K562 (cell line): ENCODE data around the gene CAMK2A. TPM values are rescaled to one million over a fixed set of nuclear protein-coding genes. Genes with fewer than 3 reads are reported as not detected.

ENCODE experiments used
- ATAC-seq: fragments of 200-7000 bp; cut with Tn5 transposase; 3 replicates; pipeline ENCODE4 v1.9.1; 2020; ENCODE audit warnings: moderate library complexity
- BruUV-seq: library from RNA; stranded (reverse); fragments of 400-500 nt; replicated peaks from 2 replicates; lab custom pipeline; 2021; lab: Mats Ljungman, UMichigan
- CTCF ChIA-PET: fragments of 300-600 bp; formaldehyde crosslinking; extraction: SDS; loops from one replicate; lab custom pipeline; 2021; ENCODE audit warnings: low intra/inter-chr PET ratio; lab: Yijun Ruan, JAX
- POLR2A ChIA-PET: fragments of 300-600, 350-650 bp; sonication (Branson Sonifier 250); formaldehyde crosslinking; extraction: SDS; loops from one replicate; lab custom pipeline; 2021; ENCODE audit warnings: antibody characterized with exemption, inconsistent platforms; lab: Yijun Ruan, JAX
- DNase-seq, 4 experiments: peaks; one replicate each; pipeline versions ENCODE4 v3.0.0 to v3.0.0-alpha.2; 2011 to 2018; ENCODE audit warnings: low spot score in 3 of 4, mixed read lengths in 3 of 4; ENCODE audit errors: extremely low read depth in 1 of 4
- FAIRE-seq: peaks from 2 replicates; lab custom pipeline; 2011; peaks lifted over from hg19 to GRCh38; lab: Jason Lieb, UNC
- H2AFZ ChIP-seq: 2 replicates; pipeline ENCODE4 v1.6.0; 2011; ENCODE audit warnings: low read depth, low read length, control low read depth, inconsistent platforms
- H3K27ac ChIP-seq: fragments of 200-600 bp; 3 replicates; pipeline ENCODE4 v1.8.0; 2011; ENCODE audit warnings: low read depth, mild to moderate bottlenecking, control low read depth, inconsistent platforms, low read length, moderate library complexity, mixed read lengths; ENCODE audit errors: extremely low read depth
- H3K27me3 ChIP-seq, 2 experiments: fragments of 300-600 bp in 1 of 2; 2 replicates in 1 of 2; 3 replicates in 1 of 2; pipeline versions ENCODE4 v1.6.0 to v1.8.0; 2011; ENCODE audit warnings: inconsistent platforms in 2 of 2, low read length in 2 of 2, mild to moderate bottlenecking in 1 of 2, mixed read lengths in 1 of 2, moderate library complexity in 1 of 2; ENCODE audit not compliant: control insufficient read depth in 2 of 2, insufficient read depth in 2 of 2
- H3K36me3 ChIP-seq: fragments of 300-600 bp; 3 replicates; pipeline ENCODE4 v1.8.0; 2011; ENCODE audit warnings: mild to moderate bottlenecking, low read length, inconsistent platforms; ENCODE audit not compliant: control insufficient read depth, insufficient read depth
- H3K4me1 ChIP-seq, 2 experiments: fragments of 200-600 bp in 1 of 2; replicated peaks in 1 of 2; 2 replicates in 1 of 2; 3 replicates in 1 of 2; pipeline versions ENCODE4 v1.5.1 to v1.8.0; 2011; ENCODE audit warnings: inconsistent platforms in 2 of 2, low read length in 2 of 2, mild to moderate bottlenecking in 1 of 2, mixed read lengths in 1 of 2, moderate library complexity in 1 of 2; ENCODE audit not compliant: control insufficient read depth in 2 of 2, insufficient read depth in 2 of 2
- H3K4me2 ChIP-seq: 2 replicates; pipeline ENCODE4 v1.6.1; 2011; ENCODE audit warnings: low read length, control low read depth, inconsistent platforms, mixed read lengths; ENCODE audit not compliant: insufficient read depth
- H3K4me3 ChIP-seq: fragments of 200-600 bp; sonication (generic), shearing (Covaris generic); 2 replicates; pipeline ENCODE4 v1.5.1; 2016; ENCODE audit warnings: control low read depth, inconsistent platforms
- H3K79me2 ChIP-seq: fragments of 200-600 bp; 3 replicates; pipeline ENCODE4 v1.8.0; 2011; ENCODE audit warnings: low read length, inconsistent platforms; ENCODE audit not compliant: control insufficient read depth, insufficient read depth
- H3K9ac ChIP-seq, 2 experiments: 2 replicates each; pipeline versions ENCODE4 v1.6.0 to v1.6.1; 2011; ENCODE audit warnings: low read depth in 2 of 2, low read length in 2 of 2, control low read depth in 1 of 2, inconsistent platforms in 1 of 2, mild to moderate bottlenecking in 1 of 2, mixed read lengths in 1 of 2; ENCODE audit not compliant: insufficient read depth in 1 of 2
- H3K9me1 ChIP-seq: one replicate; pipeline ENCODE4 v1.6.0; 2011; ENCODE audit warnings: inconsistent platforms, mild to moderate bottlenecking, low read length, moderate library complexity; ENCODE audit not compliant: control insufficient read depth, insufficient read depth
- H3K9me3 ChIP-seq: replicated peaks from 2 replicates; pipeline ENCODE4 v1.5.1; 2011; ENCODE audit warnings: low read depth, low read length, inconsistent platforms; ENCODE audit not compliant: control insufficient read depth, insufficient read depth
- H4K20me1 ChIP-seq: replicated peaks from 2 replicates; pipeline ENCODE4 v1.6.1; 2011; ENCODE audit warnings: low read length, inconsistent platforms, mixed read lengths; ENCODE audit not compliant: control insufficient read depth, insufficient read depth
- ATF1 ChIP-seq, 2 experiments: fragments of 450-650 bp in 1 of 2; IDR thresholded peaks; 2 replicates each; pipeline ENCODE4 v1.6.1; 2016; ENCODE audit warnings: missing compliant biosample characterization in 1 of 2, missing genetic modification characterization in 1 of 2
- DMBX1 ChIP-seq: fragments of 250-450 bp; sonication (Bioruptor Pico); IDR thresholded peaks from 2 replicates; pipeline ENCODE4 v1.8.0; 2022; ENCODE audit warnings: inconsistent platforms, mild to moderate bottlenecking, moderate library complexity, borderline replicate concordance
- NFIX ChIP-seq: fragments of 250-450 bp; sonication (Bioruptor Pico); IDR thresholded peaks from 2 replicates; pipeline ENCODE4 v1.4.0; 2020; ENCODE audit warnings: low read depth, mild to moderate bottlenecking, moderate library complexity
- PTBP1 ChIP-seq: fragments of 200-400 bp; formaldehyde crosslinking; IDR thresholded peaks from 2 replicates; pipeline ENCODE4 v1.6.1; 2017; ENCODE audit warnings: low read depth, low read length
- RBM17 ChIP-seq: fragments of 200-400 bp; formaldehyde crosslinking; IDR thresholded peaks from 2 replicates; pipeline ENCODE4 v1.6.1; 2017; ENCODE audit warnings: low read depth, mild to moderate bottlenecking, low read length, borderline replicate concordance
- RBM39 ChIP-seq: fragments of 200-400 bp; formaldehyde crosslinking; optimal IDR thresholded peaks from 2 replicates; pipeline ENCODE3; 2018; ENCODE audit warnings: low read depth, low read length
- SAFB ChIP-seq: fragments of 200-400 bp; formaldehyde crosslinking; IDR thresholded peaks from 2 replicates; pipeline ENCODE4 v1.6.1; 2017; ENCODE audit warnings: low read depth, low read length, borderline replicate concordance
- SREBF1 ChIP-seq: fragments of 150-350 bp; IDR thresholded peaks from 2 replicates; pipeline ENCODE4 v1.6.1; 2014; ENCODE audit warnings: antibody characterized with exemption, low read depth, low read length, borderline replicate concordance
- TAL1 ChIP-seq: fragments of 450-650 bp; IDR thresholded peaks from 2 replicates; pipeline ENCODE4 v1.6.1; 2016; ENCODE audit warnings: mild to moderate bottlenecking
- TRIM24 ChIP-seq, 2 experiments: fragments of 450-650 bp; IDR thresholded peaks; 2 replicates each; pipeline ENCODE4 v1.6.1; 2016
- ZNF57 ChIP-seq: fragments of 450-650 bp; formaldehyde crosslinking; IDR thresholded peaks from 2 replicates; pipeline ENCODE4 v1.4.0; 2020; ENCODE audit warnings: mild to moderate bottlenecking, moderate library complexity
- WGBS: fragments of 100-300 bp; shearing (Covaris generic); methylation state at CpG from one replicate; pipeline ENCODE4 v1.1.6; 2016; ENCODE audit warnings: low coverage, mixed read lengths; ENCODE audit not compliant: insufficient coverage; ENCODE audit errors: missing lambda C conversion rate; 5-methylcytosine and 5-hydroxymethylcytosine counted together
- in situ Hi-C: fragments of 300-500 bp; cut with MboI; formaldehyde crosslinking; loops from 4 replicates; pipeline ENCODE4 v1.15.0; 2018; ENCODE audit warnings: inconsistent platforms, mixed read lengths
- intact Hi-C: fragments of 100-400 bp; cut with micrococcal nuclease; formaldehyde crosslinking; loops from 2 replicates; pipeline ENCODE4 v1.14.2; 2022
- polyA plus RNA-seq, 8 experiments: library from polyadenylated mRNA; depleted of rRNA in 4 of 8; stranded (reverse) in 5 of 8; unstranded in 3 of 8; fragments of >200 nt; fragmentation: Nextera tagmentation in 2 of 8; fragmentation: Illumina TruSeq in 1 of 8; extraction: Ambion mirVana in 2 of 8; extraction: Trizol in 1 of 8; gene quantifications; 2 replicates each; pipeline versions ENCODE4 v1.2.1 to v1.2.3, GENCODE V29; 2011 to 2014; ENCODE audit warnings: inconsistent platforms in 1 of 8, missing spikeins in 1 of 8
- total RNA-seq, 7 experiments: library from RNA; depleted of rRNA in 6 of 7; stranded (reverse); fragments of >200 nt in 6 of 7; fragmentation: Illumina TruSeq in 2 of 7; extraction: Trizol in 2 of 7; gene quantifications; 2 replicates each; pipeline versions ENCODE4 v1.2.1 to v1.2.3, GENCODE V29; 2011 to 2021; ENCODE audit warnings: low replicate concordance in 1 of 7
- TF ChIP-seq, protein P1 (sequence below): sonication (generic); formaldehyde crosslinking; IDR thresholded peaks from 2 replicates; pipeline ENCODE4 v1.8.0; 2022; ENCODE audit warnings: mild to moderate bottlenecking, missing genetic modification reagents
- TF ChIP-seq, protein P2 (sequence below): sonication (generic); formaldehyde crosslinking; IDR thresholded peaks from 2 replicates; pipeline ENCODE4 v1.8.0; 2022; ENCODE audit warnings: mild to moderate bottlenecking, missing genetic modification reagents, borderline replicate concordance

Gene CAMK2A
- total and polyA plus RNA-seq, 9 of the 15 experiments (the other 6 are each of a cell fraction or from before 2014, with no cell fraction given), result 0.01 to 0.18 (median 0.04) TPM; not detected in 6

DNA sequence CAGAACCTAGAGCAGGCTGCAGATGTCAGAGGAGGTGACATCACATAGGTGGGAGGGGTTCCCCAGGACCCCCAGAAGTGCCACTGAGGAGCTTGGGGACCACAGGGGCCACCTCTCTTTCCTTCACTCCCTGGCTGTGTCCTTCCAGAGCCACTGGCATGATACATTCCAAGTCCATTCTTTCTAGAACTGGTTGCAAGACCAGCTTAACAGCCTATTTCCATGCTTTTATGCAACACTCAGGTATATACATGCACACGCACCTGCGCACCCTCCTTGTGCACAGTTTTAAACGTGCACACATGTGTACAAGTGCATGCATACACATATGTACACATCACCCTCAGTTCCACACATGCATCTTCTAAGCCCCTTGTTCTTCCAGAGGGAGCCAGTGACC lies 60.0 kb downstream of the CAMK2A start:
- no peaks in the 10 kb centered on the region for H3K4me1 ChIP-seq
- BruUV-seq, result no TSS peak
- H3K27ac ChIP-seq, result no peak overlapping the region
- H3K4me2 ChIP-seq, result no peak overlapping the region
- H2AFZ ChIP-seq, result no peak overlapping the region
- ATAC-seq, result no peak
- CTCF ChIA-PET, result no interaction called here
- POLR2A ChIA-PET, result no interaction called here
- WGBS, result 21% methylated on average over 3 of the region's 3 CpGs
- no peak for DNase-seq
- no peak overlapping the region for H3K9ac ChIP-seq
- no peak overlapping the region for H3K4me3 ChIP-seq
- no peaks in the 10 kb centered on the region for H3K9me3 ChIP-seq
- no peaks in the 10 kb centered on the region for H3K79me2 ChIP-seq
- no peaks in the 10 kb centered on the region; the same call in 1 of the 2 replicates for H4K20me1 ChIP-seq
- no peaks in the 10 kb centered on the region for H3K9me1 ChIP-seq
- TF ChIP-seq RBM17, result no peak
- no peak for TF ChIP-seq RBM39
- no peak for TF ChIP-seq NFIX (CRISPR knock-in tag)
- no peak for TF ChIP-seq SREBF1
- no peak for TF ChIP-seq DMBX1 (CRISPR knock-in tag)
- TF ChIP-seq TRIM24 (IDR thresholded peaks at IDR 0.05), result no peak
- no peak for TF ChIP-seq ATF1 (CRISPR knock-in tag; IDR thresholded peaks at IDR 0.05)
- no peak for TF ChIP-seq ATF1 (tag; IDR thresholded peaks at IDR 0.05)
- TF ChIP-seq, protein P1, sequence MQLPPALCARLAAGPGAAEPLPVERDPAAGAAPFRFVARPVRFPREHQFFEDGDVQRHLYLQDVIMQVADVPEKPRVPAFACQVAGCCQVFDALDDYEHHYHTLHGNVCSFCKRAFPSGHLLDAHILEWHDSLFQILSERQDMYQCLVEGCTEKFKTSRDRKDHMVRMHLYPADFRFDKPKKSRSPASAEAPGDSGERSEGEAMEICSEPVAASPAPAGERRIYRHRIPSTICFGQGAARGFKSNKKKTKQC, result no peak
- TF ChIP-seq TAL1, result no peak
- TF ChIP-seq PTBP1, result no peak
- TF ChIP-seq SAFB, result no peak
- no peak for TF ChIP-seq ZNF57 (CRISPR knock-in tag)
- TF ChIP-seq, protein P2, sequence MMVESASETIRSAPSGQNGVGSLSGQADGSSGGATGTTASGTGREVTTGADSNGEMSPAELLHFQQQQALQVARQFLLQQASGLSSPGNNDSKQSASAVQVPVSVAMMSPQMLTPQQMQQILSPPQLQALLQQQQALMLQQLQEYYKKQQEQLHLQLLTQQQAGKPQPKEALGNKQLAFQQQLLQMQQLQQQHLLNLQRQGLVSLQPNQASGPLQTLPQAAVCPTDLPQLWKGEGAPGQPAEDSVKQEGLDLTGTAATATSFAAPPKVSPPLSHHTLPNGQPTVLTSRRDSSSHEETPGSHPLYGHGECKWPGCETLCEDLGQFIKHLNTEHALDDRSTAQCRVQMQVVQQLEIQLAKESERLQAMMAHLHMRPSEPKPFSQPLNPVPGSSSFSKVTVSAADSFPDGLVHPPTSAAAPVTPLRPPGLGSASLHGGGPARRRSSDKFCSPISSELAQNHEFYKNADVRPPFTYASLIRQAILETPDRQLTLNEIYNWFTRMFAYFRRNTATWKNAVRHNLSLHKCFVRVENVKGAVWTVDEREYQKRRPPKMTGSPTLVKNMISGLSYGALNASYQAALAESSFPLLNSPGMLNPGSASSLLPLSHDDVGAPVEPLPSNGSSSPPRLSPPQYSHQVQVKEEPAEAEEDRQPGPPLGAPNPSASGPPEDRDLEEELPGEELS (CRISPR knock-in tag), result no peak
- FAIRE-seq, result no peak
- peaks cover 0 to 18% of the 10 kb centered on the region in 2 experiments; a peak in 3 of 5 replicates for H3K27me3 ChIP-seq
- H3K36me3 ChIP-seq, result no peaks in the 10 kb centered on the region
- intact Hi-C loops (no loop called here), in situ Hi-C loops (no loop called here)
